AG08395 (cell line): ENCODE results near the gene ZFP64.
A peak's percentile ranks its signal among the peaks of the same experiment; 100 is the strongest.

Source experiments
- DNase-seq: peaks from one replicate; pipeline ENCODE4 v3.0.0; 2012; ENCODE audit warnings: mixed read lengths, low spot score

ZFP64 gene

GRCh38 chr20:52104546-52105441 lies 86.8 kb downstream of the ZFP64 start:
- peak; percentile 29 for DNase-seq

GRCh38 chr20:52103913-52104545 lies 87.5 kb downstream of the ZFP64 start:
- DNase-seq: no peak

DNA sequence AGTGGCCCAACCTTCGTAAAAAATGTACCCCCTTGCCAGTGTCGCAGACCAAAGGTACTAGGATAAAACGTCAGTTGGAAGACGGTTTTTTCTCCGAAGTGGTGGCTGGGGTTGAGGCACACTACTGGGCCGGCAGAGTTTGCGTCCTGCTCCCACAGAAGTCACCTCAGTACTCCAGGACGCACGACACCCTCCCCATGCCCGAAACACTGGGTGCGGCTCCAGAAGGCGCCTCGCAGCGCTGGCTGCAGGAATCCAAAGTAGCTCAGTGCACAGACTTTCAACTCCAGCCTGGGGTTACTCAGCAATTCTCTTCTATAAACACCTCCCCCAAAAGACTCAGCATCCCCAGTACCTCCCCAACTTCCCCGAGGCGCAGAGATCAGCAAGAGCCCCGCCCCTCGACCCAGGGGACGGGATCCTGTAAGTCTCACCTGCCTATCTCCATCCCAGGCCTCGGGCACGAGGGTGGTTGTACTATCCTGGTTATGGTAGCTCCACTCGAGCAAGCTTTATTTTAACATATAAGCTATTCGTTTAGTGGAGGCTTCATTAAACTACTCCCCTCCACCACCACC lies 88.2 kb downstream of the ZFP64 start:
- no peak for DNase-seq

DNA sequence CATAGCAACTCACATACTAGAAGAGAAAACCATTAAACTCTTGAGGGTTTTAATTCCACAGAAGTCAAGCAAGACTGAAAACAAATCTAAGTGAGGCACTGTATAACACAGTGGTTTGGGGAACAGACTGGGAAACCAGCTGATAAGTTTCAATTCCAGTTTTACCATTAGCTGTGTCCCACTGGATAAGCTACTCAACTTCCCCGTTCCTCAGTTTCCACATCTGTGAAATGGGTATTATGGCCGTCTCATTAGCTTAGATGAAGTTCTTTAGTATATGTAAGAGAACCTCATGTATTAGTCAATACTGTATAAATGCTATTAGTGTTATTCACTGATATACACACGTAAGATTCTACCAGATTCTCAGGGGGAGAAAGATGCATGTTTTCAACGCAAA lies 89.0 kb downstream of the ZFP64 start:
- no peak for DNase-seq

DNA sequence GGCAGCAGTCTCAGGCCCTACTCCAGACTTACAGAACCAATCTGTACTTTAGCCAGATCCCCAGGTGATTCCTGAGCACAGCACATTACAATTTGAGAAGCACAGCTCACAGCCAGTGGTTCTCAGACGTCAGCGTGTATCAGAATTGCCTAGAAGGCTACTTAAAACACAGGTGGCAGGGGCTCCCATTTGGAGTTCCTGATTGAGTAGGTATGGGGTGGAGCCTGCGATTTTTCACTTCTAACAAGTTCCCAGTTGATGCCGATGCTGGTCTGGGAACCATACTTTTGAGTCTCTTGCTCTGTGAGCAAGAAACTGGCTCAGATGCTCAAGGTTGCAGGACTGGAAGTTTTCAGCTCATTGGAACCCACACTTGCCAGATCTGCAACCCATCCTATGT lies 89.5 kb downstream of the ZFP64 start:
- no peak for DNase-seq
